HG03439 (cell line): ENCODE data around the gene EMP1.

Source experiments
- ATAC-seq: cut with Tn5 transposase; IDR thresholded peaks from one replicate; pipeline ENCODE4 v1.9.1; 2021; ENCODE audit warnings: mild to moderate bottlenecking, moderate library complexity; ENCODE audit not compliant: unreplicated experiment

EMP1 gene

GRCh38 chr12:13171921-13172859, 24.3 kb upstream of the EMP1 start:
- no peak for ATAC-seq

- peak; percentile 93 for ATAC-seq
These were observed 23.3 kb upstream of the EMP1 start for GRCh38 chr12:13173012-13173932.

- ATAC-seq: no peak
These were observed 21.0 kb upstream of the EMP1 start for GRCh38 chr12:13175499-13175898.

- ATAC-seq: no peak
These were observed 20.3 kb upstream of the EMP1 start for GRCh38 chr12:13176256-13176655.

- ATAC-seq: no peak
These were observed 19.2 kb upstream of the EMP1 start for GRCh38 chr12:13177373-13177772.

GRCh38 chr12:13177906-13178305, 18.6 kb upstream of the EMP1 start:
- no peak for ATAC-seq

GRCh38 chr12:13178568-13179210, 17.8 kb upstream of the EMP1 start:
- ATAC-seq: no peak

GRCh38 chr12:13179211-13180074, 17.1 kb upstream of the EMP1 start:
- no peak for ATAC-seq

- no peak for ATAC-seq
These were observed 15.0 kb upstream of the EMP1 start for GRCh38 chr12:13181375-13182070.

GRCh38 chr12:13182881-13183280, 13.6 kb upstream of the EMP1 start:
- no peak for ATAC-seq

- no peak for ATAC-seq
These were observed 12.9 kb upstream of the EMP1 start for GRCh38 chr12:13183620-13184019.

- no peak for ATAC-seq
These were observed 10.2 kb upstream of the EMP1 start for GRCh38 chr12:13186302-13186701.

GRCh38 chr12:13187399-13187798, 9.1 kb upstream of the EMP1 start:
- ATAC-seq: no peak

- no peak for ATAC-seq
These were observed 7.3 kb upstream of the EMP1 start for GRCh38 chr12:13189264-13189663.

- no peak for ATAC-seq
These were observed 6.3 kb upstream of the EMP1 start for GRCh38 chr12:13190275-13190674.

GRCh38 chr12:13192719-13193118, 3.8 kb upstream of the EMP1 start:
- ATAC-seq: no peak

- ATAC-seq: no peak
These were observed 2.9 kb upstream of the EMP1 start for GRCh38 chr12:13193505-13194231.

GRCh38 chr12:13194401-13195110, 2.0 kb upstream of the EMP1 start:
- ATAC-seq: no peak
